IMR-90 (cell line): ENCODE results near the gene POU3F3. TPM values are rescaled to one million over a fixed set of nuclear protein-coding genes. Genes with fewer than 3 reads are reported as not detected.
A peak's percentile ranks its signal among the peaks of the same experiment; 100 is the strongest.

Source experiments
- ATAC-seq: fragments of 200-7000 bp; cut with Tn5 transposase; 2 replicates; pipeline ENCODE4 v1.9.1; 2020; ENCODE audit warnings: low read depth, mild to moderate bottlenecking, moderate library complexity
- BruUV-seq: library from RNA; stranded (reverse); fragments of 400-500 nt; replicated peaks from 2 replicates; lab custom pipeline; 2021; lab: Mats Ljungman, UMichigan
- CTCF ChIA-PET: fragments of 300-600 bp; formaldehyde crosslinking; extraction: SDS; loops from one replicate; lab custom pipeline; 2021; ENCODE audit warnings: antibody characterized with exemption; lab: Yijun Ruan, JAX
- POLR2A ChIA-PET: fragments of 300-600 bp; sonication (Branson Sonifier 250); formaldehyde crosslinking; loops from one replicate; lab custom pipeline; 2022; ENCODE audit warnings: antibody characterized with exemption; ENCODE audit not compliant: unreplicated experiment; lab: Charles Lee
- DNase-seq: peaks from one replicate; pipeline ENCODE4 v3.0.0; 2013
- H2AFZ ChIP-seq: replicated peaks from 2 replicates; pipeline ENCODE3; 2013; ENCODE audit warnings: low read length, mild to moderate bottlenecking; ENCODE audit not compliant: poor library complexity
- H2AK5ac ChIP-seq: 2 replicates; pipeline ENCODE4 v1.6.1; 2013; ENCODE audit warnings: low read depth, low read length, inconsistent platforms
- H2AK9ac ChIP-seq: replicated peaks from 2 replicates; pipeline ENCODE3; 2013; ENCODE audit warnings: mild to moderate bottlenecking, low read depth, low read length, moderate library complexity; ENCODE audit not compliant: poor library complexity
- H2BK120ac ChIP-seq: 2 replicates; pipeline ENCODE4 v1.6.1; 2013; ENCODE audit warnings: low read depth, low read length, inconsistent platforms
- H2BK15ac ChIP-seq: 3 replicates; pipeline ENCODE4 v1.6.1; 2013; ENCODE audit warnings: low read depth, low read length, inconsistent platforms
- H2BK20ac ChIP-seq: 2 replicates; pipeline ENCODE4 v1.6.1; 2013; ENCODE audit warnings: low read depth, mild to moderate bottlenecking, inconsistent platforms, low read length, moderate library complexity
- H2BK5ac ChIP-seq: 2 replicates; pipeline ENCODE4 v1.6.1; 2013; ENCODE audit warnings: mild to moderate bottlenecking, low read depth, low read length, inconsistent platforms; ENCODE audit not compliant: poor library complexity, severe bottlenecking
- H3K14ac ChIP-seq: replicated peaks from 2 replicates; pipeline ENCODE4 v1.6.1; 2013; ENCODE audit warnings: low read depth, low read length, inconsistent platforms
- H3K18ac ChIP-seq: 2 replicates; pipeline ENCODE4 v1.6.1; 2013; ENCODE audit warnings: low read depth, low read length, control low read depth
- H3K23ac ChIP-seq: 2 replicates; pipeline ENCODE4 v1.6.1; 2013; ENCODE audit warnings: low read depth, low read length, inconsistent platforms
- H3K27ac ChIP-seq: 2 replicates; pipeline ENCODE4 v1.5.1; 2013; ENCODE audit warnings: mild to moderate bottlenecking, control low read depth, low read length; ENCODE audit not compliant: insufficient read depth
- H3K27me3 ChIP-seq: 2 replicates; pipeline ENCODE4 v1.6.1; 2013; ENCODE audit warnings: low read length; ENCODE audit not compliant: control insufficient read depth, insufficient read depth
- H3K36me3 ChIP-seq: 2 replicates; pipeline ENCODE4 v1.6.1; 2013; ENCODE audit warnings: low read length, mixed read lengths; ENCODE audit not compliant: control insufficient read depth, insufficient read depth
- H3K4ac ChIP-seq: 2 replicates; pipeline ENCODE4 v1.6.1; 2013; ENCODE audit warnings: low read depth, low read length, inconsistent platforms
- H3K4me1 ChIP-seq: 2 replicates; pipeline ENCODE4 v1.6.1; 2013; ENCODE audit warnings: low read length, mixed read lengths; ENCODE audit not compliant: control insufficient read depth, insufficient read depth
- H3K4me2 ChIP-seq: 2 replicates; pipeline ENCODE4 v1.6.1; 2013; ENCODE audit warnings: low read depth, mild to moderate bottlenecking, control low read depth, low read length, moderate library complexity
- H3K4me3 ChIP-seq: 2 replicates; pipeline ENCODE4 v1.5.1; 2013; ENCODE audit warnings: low read depth, mild to moderate bottlenecking, control low read depth, low read length, moderate library complexity; ENCODE audit not compliant: insufficient read depth
- H3K56ac ChIP-seq: 2 replicates; pipeline ENCODE4 v1.6.1; 2013; ENCODE audit warnings: low read length, inconsistent platforms; ENCODE audit not compliant: insufficient read depth; ENCODE audit errors: extremely low read depth
- H3K79me1 ChIP-seq, 2 experiments: 2 replicates each; pipeline ENCODE4 v1.6.1; 2013; ENCODE audit warnings: low read length in 2 of 2, inconsistent platforms in 1 of 2, low read depth in 1 of 2
- H3K9ac ChIP-seq: 2 replicates; pipeline ENCODE4 v1.6.1; 2013; ENCODE audit warnings: low read depth, low read length, control low read depth
- H3K9me1 ChIP-seq: 2 replicates; pipeline ENCODE4 v1.6.1; 2013; ENCODE audit warnings: low read length, inconsistent platforms; ENCODE audit not compliant: insufficient read depth
- H3K9me3 ChIP-seq: 2 replicates; pipeline ENCODE4 v1.6.1; 2013; ENCODE audit warnings: low read length; ENCODE audit not compliant: control insufficient read depth, insufficient read depth
- H4K20me1 ChIP-seq: 2 replicates; pipeline ENCODE4 v1.6.1; 2013; ENCODE audit warnings: low read length, inconsistent platforms; ENCODE audit not compliant: insufficient read depth
- H4K5ac ChIP-seq: 2 replicates; pipeline ENCODE4 v1.6.1; 2013; ENCODE audit warnings: mild to moderate bottlenecking, low read depth, low read length, control low read depth
- H4K8ac ChIP-seq, 2 experiments: 2 replicates each; pipeline ENCODE4 v1.6.1; 2013; ENCODE audit warnings: low read depth in 2 of 2, low read length in 2 of 2, control low read depth in 1 of 2, inconsistent platforms in 1 of 2
- H4K91ac ChIP-seq: 2 replicates; pipeline ENCODE4 v1.6.1; 2013; ENCODE audit warnings: low read depth, low read length, inconsistent platforms; ENCODE audit not compliant: insufficient read depth
- NFE2L2 ChIP-seq: fragments of 150-350 bp; IDR thresholded peaks from 2 replicates; pipeline ENCODE4 v1.6.1; 2016; ENCODE audit warnings: low read depth, mild to moderate bottlenecking, low read length
- RAD21 ChIP-seq: IDR thresholded peaks from 2 replicates; pipeline ENCODE4 v1.6.1; 2012; ENCODE audit warnings: low read length, improper control_type of control experiment
- RCOR1 ChIP-seq: IDR thresholded peaks from 2 replicates; pipeline ENCODE4 v1.6.1; 2012; ENCODE audit warnings: mild to moderate bottlenecking, low read length, improper control_type of control experiment; ENCODE audit not compliant: insufficient replicate concordance
- RFX5 ChIP-seq: IDR thresholded peaks from 2 replicates; pipeline ENCODE4 v1.8.0; 2012; ENCODE audit warnings: low read depth, mild to moderate bottlenecking, low read length, moderate library complexity
- WGBS, 2 experiments: methylation state at CpG; one replicate each; pipeline versions ENCODE4 v1.1.5 to v1.1.7; 2013; ENCODE audit warnings: missing lambda C conversion rate in 2 of 2; ENCODE audit not compliant: insufficient read length in 1 of 2; ENCODE audit errors: extremely low coverage in 2 of 2; 5-methylcytosine and 5-hydroxymethylcytosine counted together
- dilution Hi-C: fragments of 300-500 bp; cut with HindIII; formaldehyde crosslinking; loops from one replicate; pipeline ENCODE4 v1.14.3; 2018; ENCODE audit warnings: low sequenced_read_pairs; ENCODE audit not compliant: unreplicated experiment
- in situ Hi-C: fragments of 300-500 bp; cut with MboI; formaldehyde crosslinking; loops from 3 replicates; pipeline ENCODE4 v1.14.3; 2019; ENCODE audit warnings: low sequenced_read_pairs, inconsistent platforms, mixed read lengths
- intact Hi-C: fragments of 100-400 bp; cut with micrococcal nuclease; formaldehyde crosslinking; loops from 2 replicates; pipeline ENCODE4 v1.10.0; 2022
- polyA plus RNA-seq, 3 experiments: library from polyadenylated mRNA; depleted of rRNA; stranded (reverse); fragments of >200 nt; gene quantifications; 2 replicates each; pipeline ENCODE4 v1.2.3, GENCODE V29; 2012; ENCODE audit warnings: low replicate concordance in 1 of 3
- total RNA-seq: library from RNA; depleted of rRNA; stranded (reverse); fragments of >200 nt; gene quantifications from 2 replicates; pipeline ENCODE4 v1.2.3, GENCODE V29; 2012

The POU3F3 gene
- total and polyA plus RNA-seq, 2 of the 4 experiments (the other 2 are of a cell fraction), result not detected

GRCh38 chr2:104866883-104867812 is 13.2 kb downstream of the POU3F3 start (continued):
- TF ChIP-seq RFX5, result no peak

DNA sequence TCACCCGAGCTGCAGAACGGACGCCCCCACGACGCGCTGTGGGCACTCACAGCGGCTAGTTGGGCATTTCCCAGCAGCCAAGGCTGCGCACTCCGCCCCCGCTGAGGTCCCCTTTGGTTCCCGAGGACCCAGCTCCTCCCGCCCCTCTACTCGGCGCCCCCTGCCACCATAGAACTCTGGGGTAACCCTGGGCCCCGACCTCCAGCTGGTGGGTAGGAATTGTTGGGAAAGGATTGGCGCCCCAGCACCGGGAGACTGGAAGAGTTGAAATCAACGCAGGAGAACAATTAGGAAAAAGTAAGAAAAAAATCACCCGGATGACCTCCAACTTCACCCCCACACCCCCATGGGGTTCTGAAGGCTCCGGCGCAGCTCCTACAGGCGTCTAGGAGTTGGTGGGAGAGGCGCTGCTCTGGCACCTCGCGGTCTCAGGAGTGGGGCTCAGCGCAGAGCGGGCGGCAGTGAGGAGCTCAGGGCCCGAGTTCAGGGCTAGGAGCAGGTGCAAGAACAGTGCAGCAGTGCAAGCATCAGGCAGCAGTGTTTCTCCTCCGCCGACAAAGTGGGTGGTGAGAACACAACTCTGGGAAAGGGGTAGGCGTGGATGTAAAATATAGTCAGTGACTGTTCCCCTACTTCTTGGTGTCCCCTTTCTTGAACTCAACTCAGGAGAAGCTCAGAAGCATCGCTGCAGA is 14.0 kb downstream of the POU3F3 start:
- Histone ChIP-seq H4K5ac (no peak overlapping the region), H3K9me1 (no peaks in the 10 kb centered on the region), H4K91ac (no peak overlapping the region), H3K18ac (no peak overlapping the region), H3K27me3 (peaks cover 73% of the 10 kb centered on the region), H4K8ac (no peak overlapping the region), H2BK120ac (no peak overlapping the region), H3K4me2 (no peak overlapping the region), H3K9ac (no peak overlapping the region), H3K9me3 (no peaks in the 10 kb centered on the region), H2BK20ac (no peak overlapping the region), H3K4me3 (no peak overlapping the region), H2AK5ac (no peak overlapping the region), H3K79me1 (no peaks in the 10 kb centered on the region), H3K36me3 (no peaks in the 10 kb centered on the region), H4K20me1 (no peaks in the 10 kb centered on the region), H3K4me1 (no peaks in the 10 kb centered on the region), H3K27ac (no peak overlapping the region), H3K14ac (no peak overlapping the region), H3K56ac (no peak overlapping the region), H2AFZ (peak overlapping the region; percentile 33), H2BK15ac (no peak overlapping the region), H3K23ac (no peak overlapping the region), H3K4ac (no peak overlapping the region), H2BK5ac (no peak overlapping the region), H2AK9ac (no peak overlapping the region)
- dilution Hi-C loops, result no loop called here
- ChIA-PET CTCF (no interaction called here), POLR2A (no interaction called here)
- ATAC-seq, result no peak
- DNase-seq, result no peak
- BruUV-seq, result no TSS peak
- TF ChIP-seq NFE2L2, result no peak
- no peak for TF ChIP-seq RAD21
- TF ChIP-seq RCOR1, result no peak
- in situ Hi-C loops, result no loop called here
- 4% methylated on average over 5 of the region's 33 CpGs; no CpG with 5 or more reads in 1 of the 2 experiments for whole genome bisulfite sequencing, 2 experiments
- intact Hi-C loops, result no loop called here
